Calu3 (cell line): ENCODE measurements around the gene STXBP5L. TPM values are rescaled to one million over a fixed set of nuclear protein-coding genes. Genes with fewer than 3 reads are reported as not detected.
"Not testable (repeated sequence)": the region's sequence is repeated elsewhere in the genome, so short reads cannot be mapped to it uniquely, and the experiment has no call there.

Source experiments
- BruUV-seq: library from RNA; stranded (reverse); fragments of 400-500 nt; replicated peaks from 2 replicates; lab custom pipeline; 2021; lab: Mats Ljungman, UMichigan
- CTCF ChIA-PET: fragments of 300-600 bp; sonication (Branson Sonifier 250); formaldehyde crosslinking; loops from one replicate; lab custom pipeline; 2022; ENCODE audit warnings: antibody characterized with exemption; lab: Charles Lee
- DNase-seq: peaks from one replicate; pipeline ENCODE4 v3.0.0; 2022
- H3K27ac Mint-ChIP-seq: one replicate; pipeline ENCODE4 v1.8.0; 2022; ENCODE audit warnings: mixed read lengths; ENCODE audit not compliant: unreplicated experiment
- H3K27me3 Mint-ChIP-seq: one replicate; pipeline ENCODE4 v1.8.0; 2022; ENCODE audit warnings: mixed read lengths; ENCODE audit not compliant: unreplicated experiment
- H3K36me3 Mint-ChIP-seq: one replicate; pipeline ENCODE4 v1.8.0; 2022; ENCODE audit warnings: mild to moderate bottlenecking, moderate library complexity, mixed read lengths; ENCODE audit not compliant: insufficient read depth, unreplicated experiment
- H3K4me1 Mint-ChIP-seq: one replicate; pipeline ENCODE4 v1.8.0; 2022; ENCODE audit warnings: mild to moderate bottlenecking, low read depth, mixed read lengths; ENCODE audit not compliant: unreplicated experiment
- H3K4me3 Mint-ChIP-seq: one replicate; pipeline ENCODE4 v1.8.0; 2022; ENCODE audit warnings: mild to moderate bottlenecking, low read depth, moderate library complexity, mixed read lengths; ENCODE audit not compliant: unreplicated experiment
- H3K9me3 Mint-ChIP-seq: one replicate; pipeline ENCODE4 v1.8.0; 2022; ENCODE audit warnings: low read depth, mixed read lengths; ENCODE audit not compliant: unreplicated experiment
- CTCF ChIP-seq: fragments of 200-600 bp; IDR thresholded peaks from one replicate; pipeline ENCODE4 v1.8.0; 2022; ENCODE audit warnings: antibody characterized with exemption; ENCODE audit not compliant: unreplicated experiment
- intact Hi-C: fragments of 100-400 bp; cut with micrococcal nuclease; formaldehyde crosslinking; loops from one replicate; pipeline ENCODE4 v1.10.0; 2022; ENCODE audit not compliant: unreplicated experiment
- total RNA-seq: library from RNA; stranded (reverse); gene quantifications from 2 replicates; pipeline ENCODE4 v1.2.3, GENCODE V29; 2022

STXBP5L gene
- total RNA-seq, 1 experiment from 2014 or later = not detected

- Mint-ChIP-seq H3K36me3 (no peaks in the 10 kb centered on the region), H3K4me3 (no peak overlapping the region), H3K9me3 (no peaks in the 10 kb centered on the region), H3K27me3 (peaks cover 14% of the 10 kb centered on the region), H3K4me1 (no peaks in the 10 kb centered on the region), H3K27ac (no peak overlapping the region)
- intact Hi-C loops = no loop called here
- DNase-seq = no peak
- BruUV-seq = no TSS peak
- CTCF ChIA-PET = no interaction called here
- no peak for TF ChIP-seq CTCF
These were observed 422.6 kb downstream of the STXBP5L start for GRCh38 chr3:121330634-121331033.

DNA sequence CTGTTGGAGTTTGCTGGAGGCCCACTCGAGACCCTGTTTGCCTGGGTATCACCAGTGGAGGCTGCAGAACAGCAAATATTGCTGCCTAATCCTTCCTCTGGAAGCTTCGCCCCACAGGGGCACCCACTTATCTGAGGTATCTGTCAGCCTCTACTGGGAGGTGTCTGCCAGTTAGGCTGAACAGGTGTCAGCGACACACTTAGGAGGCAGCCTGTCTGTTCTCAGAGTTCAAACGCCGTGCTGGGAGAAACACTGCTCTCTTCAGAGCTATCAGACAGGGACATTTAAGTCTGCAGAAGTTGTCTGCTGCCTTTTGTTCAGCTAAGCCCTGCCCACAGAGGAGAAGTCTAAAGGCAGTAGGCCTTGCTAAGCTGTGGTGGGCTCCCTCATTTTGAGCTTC lies 448.0 kb downstream of the STXBP5L start:
- BruUV-seq, DNase-seq, intact Hi-C loops, H3K9me3 Mint-ChIP-seq, H3K27ac Mint-ChIP-seq, H3K36me3 Mint-ChIP-seq, H3K4me1 Mint-ChIP-seq, H3K4me3 Mint-ChIP-seq, CTCF ChIA-PET: not testable (repeated sequence)
- H3K27me3 Mint-ChIP-seq = peaks cover 26% of the 10 kb centered on the region

DNA sequence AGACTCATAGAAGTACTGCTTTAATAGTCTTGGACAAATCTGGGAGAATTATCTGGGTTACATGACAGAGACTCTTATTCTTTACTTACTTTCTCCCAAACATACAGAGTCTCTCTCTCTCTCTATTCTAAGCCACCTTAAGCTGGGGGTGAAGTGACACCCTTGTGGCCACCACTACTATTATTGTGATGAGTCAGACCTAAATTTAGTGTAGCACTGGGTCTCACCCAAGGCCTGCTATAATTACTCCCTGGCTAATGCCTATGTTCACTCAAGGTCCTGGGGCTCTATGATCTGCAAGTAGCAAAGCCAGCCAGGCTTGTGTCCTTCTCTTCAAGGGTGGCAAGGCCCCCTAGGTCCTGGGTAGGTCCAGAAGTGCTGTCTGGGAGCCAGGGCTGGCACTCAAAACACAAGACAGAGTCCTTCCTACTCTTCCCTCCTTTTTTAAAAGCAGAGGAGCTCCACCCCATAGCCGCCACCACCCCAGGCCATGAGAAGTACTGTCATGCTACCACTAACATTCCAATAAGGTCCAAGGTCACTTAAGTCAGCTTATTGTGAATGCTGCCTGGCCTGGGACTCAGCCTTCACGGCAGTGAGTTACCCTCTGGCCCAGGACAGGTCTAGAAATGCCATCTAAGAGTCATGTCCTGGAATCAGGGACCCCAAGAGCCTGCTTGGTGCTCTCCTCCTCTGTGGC lies 454.2 kb downstream of the STXBP5L start:
- intact Hi-C loops = no loop called here
- no peaks in the 10 kb centered on the region for H3K36me3 Mint-ChIP-seq
- H3K4me1 Mint-ChIP-seq = no peaks in the 10 kb centered on the region
- CTCF ChIA-PET = no interaction called here
- TF ChIP-seq CTCF = no peak
- no peak for DNase-seq
- no peak overlapping the region for H3K27ac Mint-ChIP-seq
- no TSS peak for BruUV-seq
- no peak overlapping the region for H3K4me3 Mint-ChIP-seq
- no peaks in the 10 kb centered on the region for H3K27me3 Mint-ChIP-seq
- H3K9me3 Mint-ChIP-seq = no peaks in the 10 kb centered on the region

GRCh38 chr3:121388308-121388707 lies 480.3 kb downstream of the STXBP5L start:
- H3K27me3 Mint-ChIP-seq, CTCF ChIA-PET, BruUV-seq, H3K4me3 Mint-ChIP-seq, DNase-seq, H3K4me1 Mint-ChIP-seq, H3K36me3 Mint-ChIP-seq, intact Hi-C loops, H3K27ac Mint-ChIP-seq: not testable (repeated sequence)
- H3K9me3 Mint-ChIP-seq = peaks cover 13% of the 10 kb centered on the region

DNA sequence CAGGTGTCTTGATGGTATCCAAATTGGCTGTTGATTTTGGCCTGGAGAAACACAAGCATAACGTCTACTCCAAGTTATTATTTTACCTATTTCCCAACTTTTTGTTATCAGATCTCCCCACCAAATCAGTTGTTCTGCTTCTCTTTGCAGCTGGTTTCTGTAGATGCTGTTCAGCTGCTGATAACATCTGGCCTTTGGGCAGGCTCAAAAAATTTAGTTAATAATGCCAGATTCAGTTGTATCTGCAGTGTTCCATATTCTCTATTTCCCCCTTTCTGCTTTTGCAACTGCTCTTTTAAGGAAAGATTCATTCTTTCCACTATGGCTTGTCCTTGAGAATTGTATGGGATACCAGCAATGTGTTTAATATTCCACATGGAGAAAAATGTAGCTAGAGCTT lies 488.0 kb downstream of the STXBP5L start:
- DNase-seq, BruUV-seq, H3K36me3 Mint-ChIP-seq, CTCF ChIA-PET, H3K4me1 Mint-ChIP-seq, H3K4me3 Mint-ChIP-seq, H3K27me3 Mint-ChIP-seq, H3K27ac Mint-ChIP-seq, intact Hi-C loops, H3K9me3 Mint-ChIP-seq: not testable (repeated sequence)

- H3K4me1 Mint-ChIP-seq, H3K27me3 Mint-ChIP-seq, CTCF ChIA-PET, H3K36me3 Mint-ChIP-seq, H3K9me3 Mint-ChIP-seq, DNase-seq, H3K27ac Mint-ChIP-seq, intact Hi-C loops, H3K4me3 Mint-ChIP-seq, BruUV-seq: not testable (repeated sequence)
These were observed 490.0 kb downstream of the STXBP5L start for GRCh38 chr3:121398051-121398450.
